Cortex of kidney (tissue), 1 donor: Measurements from ENCODE around the gene DDX1.

Experiments
- DNase-seq: peaks from one replicate; lab custom pipeline; 2025; lab: John Stamatoyannopoulos, UW

Gene DDX1

GRCh38 chr2:15562354-15563031 is 29.2 kb upstream of the DDX1 start:
- DNase-seq: no peak

- DNase-seq: no peak
These were observed 28.2 kb upstream of the DDX1 start for GRCh38 chr2:15563227-15564100.

GRCh38 chr2:15565392-15565791 is 26.3 kb upstream of the DDX1 start:
- DNase-seq: no peak

GRCh38 chr2:15565994-15566671 is 25.5 kb upstream of the DDX1 start:
- no peak for DNase-seq

- no peak for DNase-seq
These were observed 24.8 kb upstream of the DDX1 start for GRCh38 chr2:15566912-15567311.

- DNase-seq: no peak
These were observed 22.8 kb upstream of the DDX1 start for GRCh38 chr2:15568874-15569273.

GRCh38 chr2:15570104-15570503 is 21.6 kb upstream of the DDX1 start:
- no peak for DNase-seq

GRCh38 chr2:15571729-15572128 is 19.9 kb upstream of the DDX1 start:
- DNase-seq: no peak

- no peak for DNase-seq
These were observed 14.5 kb upstream of the DDX1 start for GRCh38 chr2:15577071-15577735.

GRCh38 chr2:15579641-15580040 is 12.0 kb upstream of the DDX1 start:
- no peak for DNase-seq

- DNase-seq: no peak
These were observed 11.2 kb upstream of the DDX1 start for GRCh38 chr2:15580451-15580850.

- DNase-seq: no peak
These were observed 8.8 kb upstream of the DDX1 start for GRCh38 chr2:15582710-15583357.

- DNase-seq: no peak
These were observed 7.8 kb upstream of the DDX1 start for GRCh38 chr2:15583826-15584225.

- DNase-seq: no peak
These were observed 7.4 kb upstream of the DDX1 start for GRCh38 chr2:15584316-15584715.

- DNase-seq: no peak
These were observed 6.8 kb upstream of the DDX1 start for GRCh38 chr2:15584767-15585469.

- no peak for DNase-seq
These were observed 3.2 kb upstream of the DDX1 start for GRCh38 chr2:15588329-15588919.

- no peak for DNase-seq
These were observed 336 bp upstream of the DDX1 start for GRCh38 chr2:15591373-15591691.

- no peak for DNase-seq
These were observed 1.6 kb downstream of the DDX1 start for GRCh38 chr2:15593327-15593705.

GRCh38 chr2:15594291-15595256 is 2.9 kb downstream of the DDX1 start:
- DNase-seq: no peak
